Transverse colon (tissue), 4 donors: ENCODE data around the gene MYO7B. TPM values are rescaled to one million over a fixed set of nuclear protein-coding genes. Genes with fewer than 3 reads are reported as not detected.

Source experiments
- DNase-seq: peaks from one replicate; pipeline ENCODE4 v3.0.0-alpha.2; 2019
- H3K27ac ChIP-seq, 4 donors: fragments of 200-600 bp; sonication (generic); 2 replicates each; pipeline ENCODE4 v1.5.1; 2016 to 2018; ENCODE audit warnings: inconsistent platforms in 4 of 4
- H3K27me3 ChIP-seq: fragments of 200-600 bp; sonication (generic); 2 replicates; pipeline ENCODE4 v1.5.1; 2017; ENCODE audit warnings: inconsistent platforms
- H3K36me3 ChIP-seq, 4 donors: fragments of 200-600 bp; sonication (generic); 2 replicates each; pipeline ENCODE4 v1.5.1; 2017 to 2019; ENCODE audit warnings: inconsistent platforms in 4 of 4
- H3K4me1 ChIP-seq, 4 donors: fragments of 200-600 bp; sonication (generic); 2 replicates each; pipeline ENCODE4 v1.5.1; 2017 to 2020; ENCODE audit warnings: inconsistent platforms in 4 of 4
- H3K4me3 ChIP-seq, 4 donors: fragments of 200-600 bp; sonication (generic); 1 replicate in 1 of 4; 2 replicates in 3 of 4; pipeline versions ENCODE4 v1.5.1 to v1.6.1; 2017 to 2019; ENCODE audit warnings: inconsistent platforms in 4 of 4
- H3K9me3 ChIP-seq, 2 donors: fragments of 200-600 bp; sonication (generic); 2 replicates each; pipeline ENCODE4 v1.5.1; 2017 to 2019; ENCODE audit warnings: inconsistent platforms in 2 of 2
- CTCF ChIP-seq, 5 experiments: fragments of 200-600 bp in 3 of 5; fragments of 450-650 bp in 2 of 5; sonication (generic) in 3 of 5; IDR thresholded peaks; 1 replicate in 2 of 5; 2 replicates in 3 of 5; pipeline ENCODE4 v1.5.1; 2016 to 2017; ENCODE audit warnings: antibody characterized with exemption in 5 of 5, inconsistent platforms in 3 of 5, mild to moderate bottlenecking in 2 of 5, moderate library complexity in 1 of 5
- EP300 ChIP-seq: sonication (generic); formaldehyde crosslinking; IDR thresholded peaks from one replicate; pipeline ENCODE4 v1.6.1; 2017; ENCODE audit warnings: antibody characterized with exemption, low read depth
- POLR2A ChIP-seq: fragments of 450-650 bp; IDR thresholded peaks from one replicate; pipeline ENCODE4 v1.6.1; 2016; ENCODE audit warnings: antibody characterized with exemption, mild to moderate bottlenecking, moderate library complexity
- POLR2AphosphoS5 ChIP-seq, 3 donors: sonication (generic); formaldehyde crosslinking; IDR thresholded peaks; one replicate each; pipeline ENCODE4 v1.6.1; 2016; ENCODE audit warnings: antibody characterized with exemption in 3 of 3
- whole genome bisulfite sequencing, 2 donors: methylation state at CpG; one replicate each; pipeline ENCODE4 v1.1.5; 2018; ENCODE audit warnings: low coverage in 1 of 2; 5-methylcytosine and 5-hydroxymethylcytosine counted together
- in situ Hi-C, 4 donors: fragments of 200-750 bp; cut with MboI; loops; one replicate each; pipeline versions ENCODE4 v1.15.0 to v1.15.1; 2017; ENCODE audit warnings: low sequenced_read_pairs in 3 of 4, low pct_ligation_motif_present in 1 of 4, low pct_unique_long_range_greater_than_20kb in 1 of 4
- intact Hi-C: fragments of 100-400 bp; cut with DNase I; formaldehyde crosslinking; loops from one replicate; pipeline ENCODE4 v1.15.1; 2023; ENCODE audit warnings: low total_unique reads
- total RNA-seq, 4 donors: library from RNA; depleted of rRNA; stranded (reverse); fragments of >200 nt; gene quantifications; one replicate each; pipeline ENCODE4 v1.1.0, GENCODE V29; 2016

MYO7B gene
- total RNA-seq, 4 donors from 2014 or later = 242 to 637 (median 280) TPM

GRCh38 chr2:127593228-127594115 lies 58.0 kb downstream of the MYO7B start:
- Histone ChIP-seq H3K4me1 (no peaks in the 10 kb centered on the region), H3K4me3 (no peak overlapping the region), H3K27me3 (no peaks in the 10 kb centered on the region), H3K27ac (no peak overlapping the region), H3K36me3 (no peaks in the 10 kb centered on the region), H3K9me3 (no peaks in the 10 kb centered on the region)
- intact Hi-C loops = loop anchor here (5.0 kb wide), 1 partner anchor 99 kb away; no protein-coding TSS in a partner anchor
- TF ChIP-seq POLR2A (no peak), CTCF (IDR thresholded peaks at IDR 0.05) (no peak), EP300 (no peak), POLR2AphosphoS5 (IDR thresholded peaks at IDR 0.05) (no peak)
- in situ Hi-C loops = no loop called here
- 89% methylated on average over 25 of the region's 27 CpGs; no CpG with 5 or more reads in 1 of the 2 donors for WGBS, 2 donors
- DNase-seq = peak; percentile 5

DNA sequence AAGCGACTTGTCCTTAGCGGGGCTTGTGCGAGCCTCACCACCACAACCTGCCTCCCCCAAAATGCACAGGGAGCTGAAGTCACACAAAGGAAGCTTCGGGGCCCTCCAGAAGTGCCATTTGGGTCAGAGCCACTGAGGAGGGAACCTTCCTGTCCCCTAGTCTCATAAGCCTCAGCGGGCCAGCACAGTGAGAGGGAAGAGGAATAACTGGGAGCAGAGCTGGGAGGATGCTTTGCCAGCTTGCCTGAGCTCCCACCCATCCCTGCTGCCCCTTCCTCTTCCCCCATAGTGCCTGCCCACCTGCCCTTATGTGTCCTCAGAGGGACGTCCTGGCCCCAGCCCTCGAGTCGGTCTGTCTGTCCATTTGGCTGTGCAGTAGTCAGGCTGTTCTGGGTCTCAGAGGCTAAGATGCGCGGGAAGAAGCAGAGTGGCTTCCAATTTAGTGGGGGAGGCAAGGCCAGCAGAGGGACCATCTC lies 58.7 kb downstream of the MYO7B start:
- no peak for TF ChIP-seq EP300
- no peak for TF ChIP-seq POLR2A
- no peak for TF ChIP-seq POLR2AphosphoS5 (IDR thresholded peaks at IDR 0.05)
- no peak for TF ChIP-seq CTCF (IDR thresholded peaks at IDR 0.05)
- no peaks in the 10 kb centered on the region for H3K27me3 ChIP-seq
- no peaks in the 10 kb centered on the region for H3K4me1 ChIP-seq
- H3K27ac ChIP-seq = no peak overlapping the region
- 80 to 95% methylated on average over 1 to 10 of the region's 10 CpGs for WGBS, 2 donors
- H3K9me3 ChIP-seq = no peaks in the 10 kb centered on the region
- H3K4me3 ChIP-seq = no peak overlapping the region
- intact Hi-C loops (loop anchor here (5.0 kb wide), 1 partner anchor 98 kb away; no protein-coding TSS in a partner anchor), in situ Hi-C loops (no loop called here)
- peaks cover 0 to under 1% (median 0%) of the 10 kb centered on the region in 4 donors for H3K36me3 ChIP-seq
- DNase-seq = peak; percentile 2

GRCh38 chr2:127596311-127597045 lies 61.0 kb downstream of the MYO7B start:
- Histone ChIP-seq H3K36me3 (peaks cover 0 to 9% (median under 1%) of the 10 kb centered on the region in 4 donors), H3K4me1 (no peaks in the 10 kb centered on the region), H3K9me3 (no peaks in the 10 kb centered on the region), H3K4me3 (no peak overlapping the region), H3K27me3 (no peaks in the 10 kb centered on the region), H3K27ac (no peak overlapping the region)
- in situ Hi-C loops = no loop called here
- 92 to 100% methylated on average over 1 to 14 of the region's 14 CpGs for WGBS, 2 donors
- DNase-seq = peak; percentile 4
- intact Hi-C loops = no loop called here
- TF ChIP-seq CTCF (IDR thresholded peaks at IDR 0.05) (no peak), EP300 (no peak), POLR2AphosphoS5 (IDR thresholded peaks at IDR 0.05) (no peak), POLR2A (no peak)
